Vagina (tissue), 2 donors: Measurements from ENCODE around the gene SRPK1. TPM values are rescaled to one million over a fixed set of nuclear protein-coding genes. Genes with fewer than 3 reads are reported as not detected.

Experiments
- DNase-seq, 2 donors: peaks; one replicate each; pipeline ENCODE4 v3.0.0-alpha.2; 2017; ENCODE audit errors: extremely low spot score in 2 of 2
- H3K27ac ChIP-seq: fragments of 200-600 bp; sonication (generic); one replicate; pipeline ENCODE4 v1.5.1; 2019
- H3K27me3 ChIP-seq: fragments of 200-600 bp; sonication (generic); one replicate; pipeline ENCODE4 v1.5.1; 2019
- H3K36me3 ChIP-seq, 2 donors: fragments of 200-600 bp; sonication (generic); one replicate each; pipeline ENCODE4 v1.5.1; 2017 to 2019
- H3K4me1 ChIP-seq: fragments of 200-600 bp; sonication (generic); one replicate; pipeline ENCODE4 v1.5.1; 2019
- H3K4me3 ChIP-seq, 2 donors: fragments of 200-600 bp; sonication (generic); 1 replicate in 1 of 2; 2 replicates in 1 of 2; pipeline ENCODE4 v1.5.1; 2016 to 2019
- H3K9me3 ChIP-seq: fragments of 200-600 bp; sonication (generic); one replicate; pipeline ENCODE4 v1.5.1; 2019
- CTCF ChIP-seq, 3 experiments: fragments of 450-650 bp in 2 of 3; fragments of 200-600 bp in 1 of 3; sonication (generic) in 1 of 3; IDR thresholded peaks; one replicate each; pipeline ENCODE4 v1.5.1; 2017 to 2019; ENCODE audit warnings: antibody characterized with exemption in 3 of 3, mild to moderate bottlenecking in 2 of 3, moderate library complexity in 2 of 3
- POLR2A ChIP-seq, 2 donors: fragments of 450-650 bp; IDR thresholded peaks; one replicate each; pipeline ENCODE4 v1.6.1; 2017; ENCODE audit warnings: antibody characterized with exemption in 2 of 2, mild to moderate bottlenecking in 2 of 2, moderate library complexity in 2 of 2
- POLR2AphosphoS5 ChIP-seq, 2 donors: sonication (generic); formaldehyde crosslinking; IDR thresholded peaks; one replicate each; pipeline ENCODE4 v1.9.0; 2017; ENCODE audit warnings: antibody characterized with exemption in 2 of 2, mild to moderate bottlenecking in 2 of 2, low read depth in 1 of 2; ENCODE audit not compliant: insufficient read depth in 1 of 2
- intact Hi-C: fragments of 100-400 bp; cut with DNase I; formaldehyde crosslinking; loops from one replicate; pipeline ENCODE4 v1.15.1; 2023
- total RNA-seq: library from RNA; depleted of rRNA; stranded (reverse); fragments of >200 nt; gene quantifications from one replicate; pipeline ENCODE4 v1.2.3, GENCODE V29; 2016

Gene SRPK1
- total RNA-seq, 1 donor from 2014 or later, result 59.2 TPM

GRCh38 chr6:35844290-35844689 lies 76.6 kb downstream of the SRPK1 start:
- Histone ChIP-seq H3K4me3 (no peak overlapping the region), H3K9me3 (peaks cover 6% of the 10 kb centered on the region), H3K4me1 (no peaks in the 10 kb centered on the region), H3K27me3 (no peaks in the 10 kb centered on the region), H3K36me3 (peaks cover 0 to 3% of the 10 kb centered on the region in 2 donors), H3K27ac (no peak overlapping the region)
- intact Hi-C loops, result no loop called here
- TF ChIP-seq POLR2AphosphoS5 (IDR thresholded peaks at IDR 0.05; ENCODE audit: insufficient read depth in 1 of 2, low read depth in 1 of 2), result no peak
- TF ChIP-seq CTCF (IDR thresholded peaks at IDR 0.05), result no peak
- no peak for TF ChIP-seq POLR2A (IDR thresholded peaks at IDR 0.05)
- no peak for DNase-seq

- Histone ChIP-seq H3K27me3 (no peaks in the 10 kb centered on the region), H3K27ac (no peak overlapping the region), H3K9me3 (no peaks in the 10 kb centered on the region), H3K4me1 (no peaks in the 10 kb centered on the region), H3K36me3 (peaks cover 0 to 9% of the 10 kb centered on the region in 2 donors), H3K4me3 (no peak overlapping the region)
- intact Hi-C loops, result no loop called here
- DNase-seq, result no peak
- TF ChIP-seq CTCF (IDR thresholded peaks at IDR 0.05), result no peak
- no peak for TF ChIP-seq POLR2AphosphoS5 (IDR thresholded peaks at IDR 0.05; ENCODE audit: insufficient read depth in 1 of 2, low read depth in 1 of 2)
- TF ChIP-seq POLR2A (IDR thresholded peaks at IDR 0.05), result no peak
Measured at GRCh38 chr6:35842381-35842780, 78.5 kb downstream of the SRPK1 start.

GRCh38 chr6:35839019-35839418 lies 81.9 kb downstream of the SRPK1 start:
- no peak for DNase-seq
- H3K36me3 ChIP-seq, result peaks cover 0 to 13% of the 10 kb centered on the region in 2 donors
- no peak overlapping the region for H3K4me3 ChIP-seq
- TF ChIP-seq POLR2AphosphoS5 (IDR thresholded peaks at IDR 0.05; ENCODE audit: insufficient read depth in 1 of 2, low read depth in 1 of 2) (no peak), CTCF (IDR thresholded peaks at IDR 0.05) (no peak), POLR2A (IDR thresholded peaks at IDR 0.05) (no peak)
- H3K4me1 ChIP-seq, result no peaks in the 10 kb centered on the region
- H3K27me3 ChIP-seq, result no peaks in the 10 kb centered on the region
- H3K27ac ChIP-seq, result no peak overlapping the region
- intact Hi-C loops, result no loop called here
- H3K9me3 ChIP-seq, result no peaks in the 10 kb centered on the region

- H3K27me3 ChIP-seq, result no peaks in the 10 kb centered on the region
- H3K9me3 ChIP-seq, result no peaks in the 10 kb centered on the region
- H3K4me1 ChIP-seq, result no peaks in the 10 kb centered on the region
- no peak for TF ChIP-seq POLR2A (IDR thresholded peaks at IDR 0.05)
- TF ChIP-seq POLR2AphosphoS5 (IDR thresholded peaks at IDR 0.05; ENCODE audit: insufficient read depth in 1 of 2, low read depth in 1 of 2), result no peak
- no peak for TF ChIP-seq CTCF (IDR thresholded peaks at IDR 0.05)
- no peak for DNase-seq
- H3K4me3 ChIP-seq, result no peak overlapping the region
- no peak overlapping the region for H3K27ac ChIP-seq
- intact Hi-C loops, result no loop called here
- peaks cover 0 to 13% of the 10 kb centered on the region in 2 donors for H3K36me3 ChIP-seq
Measured at GRCh38 chr6:35833536-35833935, 87.4 kb downstream of the SRPK1 start.

- no peaks in the 10 kb centered on the region for H3K9me3 ChIP-seq
- H3K27me3 ChIP-seq, result no peaks in the 10 kb centered on the region
- no peaks in the 10 kb centered on the region for H3K4me1 ChIP-seq
- H3K4me3 ChIP-seq, result no peak overlapping the region
- no peak overlapping the region for H3K27ac ChIP-seq
- intact Hi-C loops, result no loop called here
- DNase-seq, result no peak
- no peaks in the 10 kb centered on the region for H3K36me3 ChIP-seq
- TF ChIP-seq POLR2A (IDR thresholded peaks at IDR 0.05), result no peak
- TF ChIP-seq CTCF (IDR thresholded peaks at IDR 0.05), result no peak
- no peak for TF ChIP-seq POLR2AphosphoS5 (IDR thresholded peaks at IDR 0.05; ENCODE audit: insufficient read depth in 1 of 2, low read depth in 1 of 2)
Measured at GRCh38 chr6:35831257-35832007, 89.5 kb downstream of the SRPK1 start.
